NB4 (cell line): ENCODE results near the gene SEC61A2.

Experiments
- DNase-seq: peaks from one replicate; pipeline ENCODE4 v3.0.0; 2010; ENCODE audit warnings: low read depth
- H3K4me3 ChIP-seq: one replicate; pipeline ENCODE4 v1.5.1; 2011; ENCODE audit warnings: mild to moderate bottlenecking, low read depth, low read length, moderate library complexity
- CTCF ChIP-seq: IDR thresholded peaks from one replicate; pipeline ENCODE4 v1.5.1; 2012; ENCODE audit warnings: low read depth, low read length
- MAX ChIP-seq: IDR thresholded peaks from 2 replicates; pipeline ENCODE4 v1.6.1; 2011; ENCODE audit warnings: low read depth, low read length
- MYC ChIP-seq: IDR thresholded peaks from 2 replicates; pipeline ENCODE4 v1.6.1; 2011; ENCODE audit warnings: low read depth, low read length
- POLR2A ChIP-seq: IDR thresholded peaks from 2 replicates; pipeline ENCODE4 v1.6.1; 2011; ENCODE audit warnings: mild to moderate bottlenecking; ENCODE audit not compliant: insufficient read length; ENCODE audit errors: extremely low read depth

Gene SEC61A2

GRCh38 chr10:12097791-12098190 lies 31.7 kb upstream of the SEC61A2 start:
- no peak for DNase-seq
- no peak for TF ChIP-seq POLR2A
- no peak for TF ChIP-seq CTCF
- TF ChIP-seq MYC = no peak
- TF ChIP-seq MAX = no peak
- no peak overlapping the region for H3K4me3 ChIP-seq

GRCh38 chr10:12098966-12099365 lies 30.5 kb upstream of the SEC61A2 start:
- no peak overlapping the region for H3K4me3 ChIP-seq
- no peak for DNase-seq
- TF ChIP-seq POLR2A = no peak
- no peak for TF ChIP-seq CTCF
- TF ChIP-seq MAX = no peak
- TF ChIP-seq MYC = no peak

- H3K4me3 ChIP-seq = no peak overlapping the region
- no peak for TF ChIP-seq MAX
- DNase-seq = peak; percentile 49
Measured at GRCh38 chr10:12103802-12104201, 25.7 kb upstream of the SEC61A2 start.

DNA sequence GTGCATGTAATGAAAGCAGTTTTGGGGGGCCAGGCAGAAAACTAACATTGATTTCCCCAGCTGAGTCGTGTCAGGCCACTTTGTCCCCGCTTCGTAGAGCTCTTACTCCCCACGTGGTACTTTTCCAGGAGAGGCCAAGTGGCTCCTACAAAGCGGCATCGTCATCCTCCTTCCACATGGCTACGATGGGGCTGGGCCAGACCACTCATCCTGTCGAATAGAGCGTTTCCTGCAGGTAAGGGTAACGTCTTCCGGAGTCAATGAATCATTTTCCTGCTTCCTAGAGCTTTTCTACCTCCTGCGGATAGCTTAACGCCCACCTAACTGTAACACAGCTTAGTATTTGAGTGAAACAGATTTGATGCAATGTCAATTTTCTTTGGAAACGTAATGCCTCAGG lies 21.7 kb upstream of the SEC61A2 start:
- TF ChIP-seq MYC = no peak
- TF ChIP-seq POLR2A = no peak
- no peak for TF ChIP-seq CTCF
- TF ChIP-seq MAX = no peak
- H3K4me3 ChIP-seq = no peak overlapping the region
- no peak for DNase-seq

GRCh38 chr10:12109286-12109685 lies 20.2 kb upstream of the SEC61A2 start:
- DNase-seq = no peak
- no peak overlapping the region for H3K4me3 ChIP-seq
- no peak for TF ChIP-seq MAX
- no peak for TF ChIP-seq CTCF
- TF ChIP-seq MYC = no peak
- no peak for TF ChIP-seq POLR2A

- no peak for TF ChIP-seq MYC
- TF ChIP-seq POLR2A = no peak
- no peak for TF ChIP-seq MAX
- TF ChIP-seq CTCF = no peak
- H3K4me3 ChIP-seq = no peak overlapping the region
- DNase-seq = no peak
Measured at GRCh38 chr10:12111528-12111927, 17.9 kb upstream of the SEC61A2 start.
